Activated naive CD8-positive, alpha-beta T cell treated with anti-CD3 and anti-CD28 coated beads, Interleukin-2, amount 50 U/mL, for 16 hours (primary cell): Measurements from ENCODE around the gene OSBPL9.
"Not testable (repeated sequence)": the region's sequence is repeated elsewhere in the genome, so short reads cannot be mapped to it uniquely, and the experiment has no call there.

ENCODE experiments used
- DNase-seq: peaks from one replicate; pipeline ENCODE4 v3.0.0-alpha.2; 2020; ENCODE audit warnings: low read depth, low spot score

The OSBPL9 gene

DNA sequence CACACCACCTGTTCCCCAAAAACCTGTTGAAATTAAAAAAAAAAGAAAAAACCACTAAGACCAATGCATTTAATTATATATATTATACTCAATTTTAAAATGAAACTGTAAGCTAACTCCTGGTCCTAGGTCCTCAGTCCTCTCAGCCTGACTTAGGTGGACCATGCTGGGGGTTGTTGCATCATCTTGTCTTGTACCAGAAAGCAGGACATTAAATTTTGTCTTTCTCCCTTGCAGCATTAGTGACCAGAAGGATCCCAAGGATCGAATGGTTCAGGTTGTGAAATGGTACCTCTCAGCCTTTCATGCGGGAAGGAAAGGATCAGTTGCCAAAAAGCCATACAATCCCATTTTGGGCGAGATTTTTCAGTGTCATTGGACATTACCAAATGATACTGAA is 164.0 kb downstream of the OSBPL9 start:
- no peak for DNase-seq

- no peak for DNase-seq
These were observed 168.1 kb downstream of the OSBPL9 start for GRCh38 chr1:51784997-51785421.

DNA sequence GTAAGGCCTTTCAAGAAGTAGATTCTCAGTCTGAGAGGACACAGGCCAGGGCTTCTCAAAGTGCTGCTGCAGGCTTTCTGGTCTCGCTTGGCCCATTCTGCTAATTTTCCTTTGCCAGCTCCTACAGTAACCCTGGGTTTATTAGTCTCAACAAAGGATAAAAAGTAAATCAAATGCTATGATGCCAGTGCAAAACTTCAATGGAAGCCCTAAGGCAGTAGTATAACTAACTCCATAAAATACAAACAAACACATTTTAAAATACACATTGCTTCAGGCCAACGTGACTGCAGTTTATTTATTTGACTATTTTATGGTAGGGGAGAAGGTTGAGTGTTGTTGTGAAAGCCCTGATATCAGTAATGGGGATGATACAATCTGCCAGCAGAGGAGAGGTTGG is 172.0 kb downstream of the OSBPL9 start:
- DNase-seq: no peak

- no peak for DNase-seq
These were observed 172.4 kb downstream of the OSBPL9 start for GRCh38 chr1:51789342-51789741.

DNA sequence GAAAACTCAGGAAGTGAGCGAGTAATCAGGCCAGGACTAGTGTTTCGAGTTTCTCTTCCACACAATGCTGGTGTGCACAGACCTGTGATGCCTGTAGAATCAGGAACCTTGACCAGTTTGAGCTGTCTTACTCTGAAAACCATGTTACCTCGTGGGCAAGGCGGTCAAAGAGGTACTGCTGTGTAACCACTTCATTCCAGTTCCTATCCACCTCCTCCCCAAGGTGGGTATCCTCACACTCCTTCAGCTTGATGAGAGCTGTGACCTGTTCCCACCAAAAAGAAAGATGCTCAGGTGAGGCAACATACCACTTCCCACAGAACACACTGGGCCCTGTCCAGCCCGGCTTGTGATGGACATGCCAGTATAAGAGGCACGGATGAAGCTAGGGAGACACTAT is 173.5 kb downstream of the OSBPL9 start:
- no peak for DNase-seq

DNA sequence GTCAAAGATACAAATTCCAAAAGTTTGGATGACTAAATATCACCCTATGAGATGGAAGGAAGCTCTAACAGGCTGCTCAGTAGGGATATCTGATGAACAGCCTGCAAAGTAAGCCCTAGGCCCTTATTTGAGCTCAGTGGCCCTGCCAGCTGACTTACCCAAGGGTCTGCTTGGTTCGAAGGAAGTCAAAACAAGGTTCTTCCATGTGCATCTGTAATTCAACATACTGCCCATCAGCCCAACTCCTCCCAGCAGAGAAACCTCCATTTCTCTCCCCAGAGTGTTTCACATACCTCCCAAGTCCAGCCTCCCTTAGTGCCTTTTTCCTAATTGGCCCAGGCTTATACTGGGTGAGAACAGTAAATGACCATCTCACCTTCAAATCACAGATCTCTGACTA is 175.0 kb downstream of the OSBPL9 start:
- DNase-seq: no peak

- DNase-seq: no peak
These were observed 176.0 kb downstream of the OSBPL9 start for GRCh38 chr1:51792864-51793263.

DNA sequence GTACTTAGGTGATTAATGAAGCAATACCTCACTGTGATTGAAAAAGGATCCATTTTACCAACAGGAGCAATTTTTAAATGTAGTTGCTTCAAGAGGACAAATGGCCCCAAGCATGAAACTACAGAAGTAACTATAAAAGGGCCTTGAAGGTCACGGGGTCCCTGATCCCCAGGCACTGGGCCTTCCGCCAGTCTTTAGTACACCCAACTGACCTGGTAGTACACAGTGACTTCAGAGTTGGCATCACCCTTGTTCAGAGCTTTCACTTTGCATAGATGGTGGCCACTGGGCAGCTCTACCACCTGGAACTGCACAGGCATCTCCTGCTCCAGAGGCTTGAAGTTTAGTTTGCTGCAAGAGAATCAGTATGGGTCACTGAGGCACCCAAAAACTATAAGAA is 177.4 kb downstream of the OSBPL9 start:
- DNase-seq: no peak

- DNase-seq: no peak
These were observed 178.0 kb downstream of the OSBPL9 start for GRCh38 chr1:51794868-51795267.

DNA sequence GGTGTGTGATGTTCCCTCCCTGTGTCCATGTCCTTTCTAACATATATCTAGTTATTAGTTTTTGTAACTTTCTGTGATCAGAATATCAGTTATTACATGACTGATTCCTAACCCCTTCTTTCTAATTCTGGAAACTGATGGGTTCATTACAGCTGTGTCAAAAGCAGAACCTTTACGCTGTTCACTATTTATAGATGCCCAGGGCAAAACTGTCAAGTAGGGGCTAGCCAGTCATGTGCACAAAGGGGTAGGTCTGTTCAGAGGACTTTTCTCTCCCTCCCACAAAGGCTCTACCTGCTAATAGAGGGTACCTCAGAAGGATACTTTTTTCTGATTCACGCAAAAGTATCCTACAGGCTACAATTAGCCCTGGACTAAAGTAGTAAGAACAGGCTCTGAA is 182.5 kb downstream of the OSBPL9 start:
- no peak for DNase-seq

- no peak for DNase-seq
These were observed 197.6 kb downstream of the OSBPL9 start for GRCh38 chr1:51814513-51814912.

GRCh38 chr1:51818487-51818886 is 201.6 kb downstream of the OSBPL9 start:
- no peak for DNase-seq

DNA sequence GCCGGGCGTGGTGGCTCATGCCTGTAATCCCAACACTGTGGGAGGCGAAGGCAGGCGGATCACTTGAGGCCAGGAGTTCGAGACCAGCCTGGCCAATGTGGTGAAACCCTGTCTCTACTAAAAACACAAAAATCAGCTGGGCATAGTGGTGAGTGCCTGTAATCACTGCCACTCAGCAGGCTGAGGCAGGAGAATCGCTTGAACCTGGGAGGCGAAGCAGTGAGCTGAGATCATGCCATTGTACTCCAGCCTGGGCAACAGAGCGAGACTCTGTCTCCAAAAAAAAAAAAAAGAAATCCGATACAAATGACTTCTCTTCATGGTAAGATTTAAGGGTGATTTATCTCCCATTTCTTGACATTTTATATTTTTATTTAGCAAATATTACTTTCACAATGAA is 202.1 kb downstream of the OSBPL9 start:
- not testable (repeated sequence) for DNase-seq

- no peak for DNase-seq
These were observed 202.9 kb downstream of the OSBPL9 start for GRCh38 chr1:51819810-51820209.

GRCh38 chr1:51829058-51829457 is 212.2 kb downstream of the OSBPL9 start:
- DNase-seq: no peak

DNA sequence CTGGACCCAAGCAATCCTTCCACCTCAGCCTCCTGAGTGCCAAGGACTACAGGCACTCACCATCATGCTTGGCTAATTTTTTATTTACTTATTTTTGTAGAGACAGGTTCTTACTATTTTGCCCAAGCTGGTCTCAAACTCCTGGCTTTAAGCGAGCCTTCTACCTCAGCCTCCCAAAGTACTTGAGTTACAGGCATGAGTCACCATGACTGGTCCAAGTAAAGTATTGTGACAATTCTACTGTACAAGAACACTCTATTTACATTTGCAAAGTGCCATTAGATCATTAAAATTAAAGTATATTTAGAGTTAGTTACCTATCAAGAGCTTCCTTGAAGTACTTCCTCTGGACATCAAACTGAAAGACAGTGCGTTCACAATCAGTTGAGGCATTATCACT is 216.8 kb downstream of the OSBPL9 start:
- DNase-seq: no peak

- no peak for DNase-seq
These were observed 220.4 kb downstream of the OSBPL9 start for GRCh38 chr1:51837243-51837642.
